Measurements from ENCODE around the gene FAM83C. TPM values are rescaled to one million over a fixed set of nuclear protein-coding genes. Genes with fewer than 3 reads are reported as not detected.

Gene FAM83C
- total and polyA plus RNA-seq, 10 of the 15 experiments (the other 5 are each of a cell fraction or from before 2014, with no cell fraction given): not detected

DNA sequence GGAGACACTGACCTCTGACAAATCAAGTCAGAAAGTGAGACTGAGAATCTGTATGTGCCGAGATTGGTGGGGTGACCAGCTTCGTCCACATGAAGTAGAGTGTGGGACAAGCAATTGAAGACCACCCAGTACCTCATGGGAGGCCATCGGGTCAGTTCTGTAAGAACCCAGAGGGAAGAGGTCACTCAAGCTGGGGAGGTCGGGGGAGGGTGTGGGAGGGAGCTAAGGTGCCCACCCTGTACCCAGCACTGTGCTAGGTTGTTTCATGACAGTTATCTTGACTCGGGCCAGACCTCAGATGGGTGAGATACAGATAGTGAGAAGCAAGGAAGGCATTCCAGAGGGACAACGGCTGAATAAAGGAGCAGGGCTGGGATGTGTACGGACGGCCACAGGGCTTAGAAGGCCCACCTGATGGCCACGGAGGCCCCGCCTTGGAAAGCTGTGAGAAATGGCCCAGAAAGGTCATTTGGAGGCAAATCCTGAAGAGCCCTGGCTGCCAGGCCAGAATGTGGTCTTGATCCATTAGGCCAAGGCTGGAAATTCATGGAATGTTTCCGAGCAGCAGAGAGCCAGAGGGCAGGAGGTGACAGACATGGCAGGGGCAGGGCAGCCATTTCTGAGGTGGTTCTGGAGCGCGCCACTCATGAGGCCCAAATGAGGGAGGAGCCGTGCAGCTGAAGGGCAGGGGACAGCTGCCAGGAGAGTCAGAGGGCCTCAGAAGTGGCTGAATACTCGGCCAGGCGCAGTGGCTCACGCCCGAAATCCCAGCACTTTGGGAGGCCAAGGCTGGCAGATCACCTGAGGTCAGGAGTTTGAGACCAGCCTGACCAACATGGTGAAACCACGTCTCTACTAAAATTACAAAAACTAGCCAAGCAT lies 22.0 kb downstream of the FAM83C start:
- H3K36me3 ChIP-seq (ENCODE audit: control insufficient read depth in 2 of 2, insufficient read depth in 2 of 2, low read length in 1 of 2): peaks cover 0 to under 1% of the 10 kb centered on the region in 2 experiments; a peak in 2 of 4 replicates
- RAD21 ChIA-PET (ENCODE audit: unreplicated experiment): interaction anchor here (2.0 kb wide), 1 partner anchor 125 kb away, joined by 14 read pairs; no protein-coding TSS in a partner anchor

More for the DNA sequence above, 22.0 kb downstream of the FAM83C start:
- FAIRE-seq (no peak), DNase-seq (ENCODE audit: low read depth, low spot score) (no peak), ATAC-seq (no peak)
- in situ Hi-C loops (cut with MboI) (loop anchor here (25.0 kb wide), 1 partner anchor 433 kb away; the partner anchor contains the start of gene NCOA6), intact Hi-C loops (cut with micrococcal nuclease; ENCODE audit: unreplicated experiment) (no loop called here)
- H3K27ac ChIP-seq (ENCODE audit: control insufficient read depth, insufficient read depth): no peak overlapping the region
- 86% methylated on average over 19 of the region's 19 CpGs for WGBS (ENCODE audit: insufficient coverage, insufficient replicate concordance, low lambda C conversion rate, missing lambda C conversion rate)
- no peaks in the 10 kb centered on the region for H4K20me1 ChIP-seq (ENCODE audit: control insufficient read depth, insufficient read depth)
- H3K4me1 ChIP-seq (ENCODE audit: control insufficient read depth, insufficient read depth, low read length): no peaks in the 10 kb centered on the region
- H3K9ac ChIP-seq (ENCODE audit: control insufficient read depth, insufficient read depth, low read length): no peak overlapping the region
- no peaks in the 10 kb centered on the region for H3K27me3 ChIP-seq (replicated peaks in 1 of 2; ENCODE audit: control insufficient read depth in 2 of 2, insufficient read depth in 2 of 2, low read length in 1 of 2)
- POLR2A ChIA-PET: interaction anchor here (0.5 to 0.6 kb wide), 2 partner anchors 43 to 1161 kb away, joined by 4 to 5 read pairs; no protein-coding TSS in a partner anchor
- SMC1A ChIA-PET (ENCODE audit: uncharacterized antibody, unreplicated experiment): interaction anchor here (0.6 to 1.4 kb wide), 4 partner anchors 10 to 175 kb away, joined by 3 to 8 read pairs (median 4); no protein-coding TSS in a partner anchor
- no peaks in the 10 kb centered on the region for H3K9me3 ChIP-seq (replicated peaks; ENCODE audit: control insufficient read depth, insufficient read depth, low read length)
- H2AFZ ChIP-seq (ENCODE audit: control insufficient read depth, low read depth, low read length): no peak overlapping the region
- CTCF ChIA-PET: interaction anchor here (0.6 to 9.6 kb wide), 7 partner anchors 9 to 396 kb away, joined by 3 to 98 read pairs (median 3); partner anchors contain the start of gene EDEM2
- no peak overlapping the region for H3K4me3 ChIP-seq
- no peak overlapping the region for H3K4me2 ChIP-seq (ENCODE audit: control insufficient read depth, insufficient read depth)
- H3K79me2 ChIP-seq (ENCODE audit: control insufficient read depth, insufficient read depth, low read length): no peaks in the 10 kb centered on the region
- TF ChIP-seq, protein P1, sequence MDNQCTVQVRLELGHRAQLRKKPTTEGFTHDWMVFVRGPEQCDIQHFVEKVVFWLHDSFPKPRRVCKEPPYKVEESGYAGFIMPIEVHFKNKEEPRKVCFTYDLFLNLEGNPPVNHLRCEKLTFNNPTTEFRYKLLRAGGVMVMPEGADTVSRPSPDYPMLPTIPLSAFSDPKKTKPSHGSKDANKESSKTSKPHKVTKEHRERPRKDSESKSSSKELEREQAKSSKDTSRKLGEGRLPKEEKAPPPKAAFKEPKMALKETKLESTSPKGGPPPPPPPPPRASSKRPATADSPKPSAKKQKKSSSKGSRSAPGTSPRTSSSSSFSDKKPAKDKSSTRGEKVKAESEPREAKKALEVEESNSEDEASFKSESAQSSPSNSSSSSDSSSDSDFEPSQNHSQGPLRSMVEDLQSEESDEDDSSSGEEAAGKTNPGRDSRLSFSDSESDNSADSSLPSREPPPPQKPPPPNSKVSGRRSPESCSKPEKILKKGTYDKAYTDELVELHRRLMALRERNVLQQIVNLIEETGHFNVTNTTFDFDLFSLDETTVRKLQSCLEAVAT (IDR thresholded peaks at IDR 0.05): no peak
- TF ChIP-seq, protein P2, sequence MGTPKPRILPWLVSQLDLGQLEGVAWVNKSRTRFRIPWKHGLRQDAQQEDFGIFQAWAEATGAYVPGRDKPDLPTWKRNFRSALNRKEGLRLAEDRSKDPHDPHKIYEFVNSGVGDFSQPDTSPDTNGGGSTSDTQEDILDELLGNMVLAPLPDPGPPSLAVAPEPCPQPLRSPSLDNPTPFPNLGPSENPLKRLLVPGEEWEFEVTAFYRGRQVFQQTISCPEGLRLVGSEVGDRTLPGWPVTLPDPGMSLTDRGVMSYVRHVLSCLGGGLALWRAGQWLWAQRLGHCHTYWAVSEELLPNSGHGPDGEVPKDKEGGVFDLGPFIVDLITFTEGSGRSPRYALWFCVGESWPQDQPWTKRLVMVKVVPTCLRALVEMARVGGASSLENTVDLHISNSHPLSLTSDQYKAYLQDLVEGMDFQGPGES (IDR thresholded peaks at IDR 0.05): no peak
- no peak for TF ChIP-seq BHLHE40 (IDR thresholded peaks at IDR 0.05; ENCODE audit: borderline replicate concordance in 1 of 2, low read depth in 2 of 2, low read length in 1 of 2)
- no TSS peak for BruUV-seq (replicated peaks)
